Measurements from ENCODE around the gene TM9SF2.

The TM9SF2 gene

DNA sequence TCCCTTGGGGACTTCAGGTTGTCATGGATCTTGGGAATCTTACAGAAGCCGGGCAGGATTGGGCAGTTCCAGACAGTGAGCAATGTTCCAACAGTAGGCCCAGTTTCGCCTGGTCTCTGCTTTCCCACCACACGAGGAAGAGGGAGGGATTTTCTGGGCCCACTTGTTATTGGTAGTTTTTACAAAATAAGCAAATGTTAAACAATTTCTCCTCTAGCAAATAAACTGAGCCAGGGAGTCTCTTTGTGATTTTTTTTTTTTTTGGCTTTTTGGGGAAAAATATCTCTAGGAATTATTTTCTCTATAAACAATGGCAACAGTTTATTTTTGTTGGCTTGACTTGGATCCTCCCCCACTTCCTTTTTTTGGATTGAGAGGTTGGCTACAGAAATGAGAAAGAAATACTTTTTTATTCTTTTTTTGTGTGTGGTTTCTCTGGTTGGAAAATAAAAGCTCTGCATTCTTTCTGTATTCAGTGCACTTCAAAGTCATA is 89.3 kb downstream of the TM9SF2 start:
- Histone ChIP-seq H2AFZ (ENCODE audit: low read length) (no peak overlapping the region), H3K4me1 (ENCODE audit: insufficient read depth, low read length, severe bottlenecking) (no peaks in the 10 kb centered on the region), H3K36me3 (ENCODE audit: insufficient read depth, low read length) (no peaks in the 10 kb centered on the region), H3K27me3 (ENCODE audit: insufficient read depth, low read length) (no peaks in the 10 kb centered on the region), H3F3A (ENCODE audit: insufficient read depth, low read length) (no peaks in the 10 kb centered on the region), H3K9me2 (ENCODE audit: low read depth, low read length) (no peaks in the 10 kb centered on the region), H3K4me2 (ENCODE audit: low read length) (no peak overlapping the region), H3K9me3 (ENCODE audit: low read length) (no peaks in the 10 kb centered on the region), H3K79me2 (ENCODE audit: insufficient read depth, low read length) (no peaks in the 10 kb centered on the region), H3K9ac (ENCODE audit: low read length) (no peak overlapping the region), H3K4me3 (ENCODE audit: low read depth, low read length, poor library complexity, severe bottlenecking) (no peak overlapping the region), H3K27ac (ENCODE audit: low read depth, low read length, poor library complexity, severe bottlenecking) (no peak overlapping the region), H4K20me1 (ENCODE audit: insufficient read depth, low read length) (no peaks in the 10 kb centered on the region)
- TF ChIP-seq CTCF (IDR thresholded peaks at IDR 0.05; ENCODE audit: low read length): no peak
- TF ChIP-seq EZH2 (IDR thresholded peaks at IDR 0.05; ENCODE audit: borderline replicate concordance, low read length): no peak

GRCh38 chr13:99596180-99596579 is 94.9 kb downstream of the TM9SF2 start:
- Histone ChIP-seq H3K9me3 (ENCODE audit: low read length) (no peaks in the 10 kb centered on the region), H3K4me1 (ENCODE audit: insufficient read depth, low read length, severe bottlenecking) (peaks cover 9% of the 10 kb centered on the region), H3K4me3 (ENCODE audit: low read depth, low read length, poor library complexity, severe bottlenecking) (no peak overlapping the region), H3K27ac (ENCODE audit: low read depth, low read length, poor library complexity, severe bottlenecking) (no peak overlapping the region), H3K9me2 (ENCODE audit: low read depth, low read length) (no peaks in the 10 kb centered on the region), H3K27me3 (ENCODE audit: insufficient read depth, low read length) (no peaks in the 10 kb centered on the region), H3K36me3 (ENCODE audit: insufficient read depth, low read length) (no peaks in the 10 kb centered on the region), H3K9ac (ENCODE audit: low read length) (no peak overlapping the region), H3K4me2 (ENCODE audit: low read length) (no peak overlapping the region), H3F3A (ENCODE audit: insufficient read depth, low read length) (no peaks in the 10 kb centered on the region), H2AFZ (ENCODE audit: low read length) (no peak overlapping the region), H4K20me1 (ENCODE audit: insufficient read depth, low read length) (no peaks in the 10 kb centered on the region), H3K79me2 (ENCODE audit: insufficient read depth, low read length) (no peaks in the 10 kb centered on the region)
- TF ChIP-seq EZH2 (IDR thresholded peaks at IDR 0.05; ENCODE audit: borderline replicate concordance, low read length) (no peak), CTCF (IDR thresholded peaks at IDR 0.05; ENCODE audit: low read length) (no peak)

- Histone ChIP-seq H3K4me1 (ENCODE audit: insufficient read depth, low read length, severe bottlenecking) (peaks cover 17% of the 10 kb centered on the region), H3K27ac (ENCODE audit: low read depth, low read length, poor library complexity, severe bottlenecking) (no peak overlapping the region), H3K9me3 (ENCODE audit: low read length) (no peaks in the 10 kb centered on the region), H3K4me2 (ENCODE audit: low read length) (no peak overlapping the region; the same call in 1 of the 2 replicates), H3K9ac (ENCODE audit: low read length) (no peak overlapping the region), H4K20me1 (ENCODE audit: insufficient read depth, low read length) (no peaks in the 10 kb centered on the region), H3K79me2 (ENCODE audit: insufficient read depth, low read length) (no peaks in the 10 kb centered on the region), H3K4me3 (ENCODE audit: low read depth, low read length, poor library complexity, severe bottlenecking) (no peak overlapping the region), H3F3A (ENCODE audit: insufficient read depth, low read length) (no peaks in the 10 kb centered on the region), H3K9me2 (ENCODE audit: low read depth, low read length) (no peaks in the 10 kb centered on the region), H2AFZ (ENCODE audit: low read length) (0 out of 2 replicates have a peak overlapping the region, but pooled peaks have one; percentile 14), H3K36me3 (ENCODE audit: insufficient read depth, low read length) (no peaks in the 10 kb centered on the region), H3K27me3 (ENCODE audit: insufficient read depth, low read length) (no peaks in the 10 kb centered on the region)
- no peak for TF ChIP-seq EZH2 (IDR thresholded peaks at IDR 0.05; ENCODE audit: borderline replicate concordance, low read length)
- TF ChIP-seq CTCF (IDR thresholded peaks at IDR 0.05; ENCODE audit: low read length): peak; percentile 79
Measured at GRCh38 chr13:99600318-99600717, 99.0 kb downstream of the TM9SF2 start.

Measured in OCI-LY1 (cell line).